WI38 (cell line): ENCODE results near the gene SCEL.

Experiments used
- H3K4me3 ChIP-seq: 2 replicates; pipeline ENCODE4 v1.5.1; 2011; ENCODE audit warnings: low read depth, mild to moderate bottlenecking, control low read depth, low read length
- TF ChIP-seq, protein P1 (sequence below): IDR thresholded peaks from 2 replicates; pipeline ENCODE4 v1.5.1; 2012; ENCODE audit warnings: low read depth, mild to moderate bottlenecking, control low read depth, low read length

The SCEL gene

GRCh38 chr13:77544355-77544754 is 8.8 kb downstream of the SCEL start:
- no peak overlapping the region for H3K4me3 ChIP-seq
- TF ChIP-seq, protein P1, sequence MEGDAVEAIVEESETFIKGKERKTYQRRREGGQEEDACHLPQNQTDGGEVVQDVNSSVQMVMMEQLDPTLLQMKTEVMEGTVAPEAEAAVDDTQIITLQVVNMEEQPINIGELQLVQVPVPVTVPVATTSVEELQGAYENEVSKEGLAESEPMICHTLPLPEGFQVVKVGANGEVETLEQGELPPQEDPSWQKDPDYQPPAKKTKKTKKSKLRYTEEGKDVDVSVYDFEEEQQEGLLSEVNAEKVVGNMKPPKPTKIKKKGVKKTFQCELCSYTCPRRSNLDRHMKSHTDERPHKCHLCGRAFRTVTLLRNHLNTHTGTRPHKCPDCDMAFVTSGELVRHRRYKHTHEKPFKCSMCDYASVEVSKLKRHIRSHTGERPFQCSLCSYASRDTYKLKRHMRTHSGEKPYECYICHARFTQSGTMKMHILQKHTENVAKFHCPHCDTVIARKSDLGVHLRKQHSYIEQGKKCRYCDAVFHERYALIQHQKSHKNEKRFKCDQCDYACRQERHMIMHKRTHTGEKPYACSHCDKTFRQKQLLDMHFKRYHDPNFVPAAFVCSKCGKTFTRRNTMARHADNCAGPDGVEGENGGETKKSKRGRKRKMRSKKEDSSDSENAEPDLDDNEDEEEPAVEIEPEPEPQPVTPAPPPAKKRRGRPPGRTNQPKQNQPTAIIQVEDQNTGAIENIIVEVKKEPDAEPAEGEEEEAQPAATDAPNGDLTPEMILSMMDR = no peak

GRCh38 chr13:77544758-77545338 is 9.3 kb downstream of the SCEL start:
- H3K4me3 ChIP-seq = no peak overlapping the region
- TF ChIP-seq, protein P1 = no peak

DNA sequence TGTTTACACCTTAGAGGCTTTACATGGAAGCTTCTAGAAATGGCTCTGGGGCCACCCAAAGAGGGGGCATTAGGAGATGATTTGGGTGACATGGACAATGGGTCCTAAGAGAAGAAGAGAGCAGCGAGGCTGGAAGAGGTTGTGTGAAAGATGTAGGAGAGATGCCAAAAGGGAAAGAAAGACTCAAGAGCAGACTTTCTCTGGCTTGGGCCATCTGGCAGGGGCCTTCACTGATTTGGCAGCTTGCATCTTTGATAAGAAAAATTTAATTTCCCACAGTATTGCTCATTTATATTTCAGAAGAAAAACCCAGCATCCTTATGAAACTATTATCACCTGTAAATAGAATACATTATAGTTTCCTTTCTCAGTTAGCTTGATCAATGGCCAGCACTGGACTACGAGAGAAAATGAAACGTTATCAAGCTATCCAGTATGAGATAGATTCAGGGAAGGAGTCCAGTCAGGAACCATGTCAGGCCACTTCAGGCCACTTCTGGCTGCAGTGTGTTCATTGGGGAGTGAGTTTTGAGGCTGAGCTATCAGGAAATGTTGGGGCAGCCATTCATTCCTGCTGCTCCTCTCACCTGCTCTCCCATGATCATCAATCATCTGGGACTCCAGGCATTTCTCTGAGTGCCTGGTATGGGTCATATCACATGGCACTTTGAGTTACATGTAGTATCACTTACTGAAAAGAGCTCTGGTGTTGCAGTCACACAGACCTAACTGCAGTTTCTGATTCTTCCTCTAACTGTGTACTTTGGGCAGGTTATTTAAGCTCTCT is 10.3 kb downstream of the SCEL start:
- TF ChIP-seq, protein P1 = no peak
- no peak overlapping the region for H3K4me3 ChIP-seq

- TF ChIP-seq, protein P1 = no peak
- H3K4me3 ChIP-seq = no peak overlapping the region
These were observed 12.6 kb downstream of the SCEL start for GRCh38 chr13:77548095-77548494.

DNA sequence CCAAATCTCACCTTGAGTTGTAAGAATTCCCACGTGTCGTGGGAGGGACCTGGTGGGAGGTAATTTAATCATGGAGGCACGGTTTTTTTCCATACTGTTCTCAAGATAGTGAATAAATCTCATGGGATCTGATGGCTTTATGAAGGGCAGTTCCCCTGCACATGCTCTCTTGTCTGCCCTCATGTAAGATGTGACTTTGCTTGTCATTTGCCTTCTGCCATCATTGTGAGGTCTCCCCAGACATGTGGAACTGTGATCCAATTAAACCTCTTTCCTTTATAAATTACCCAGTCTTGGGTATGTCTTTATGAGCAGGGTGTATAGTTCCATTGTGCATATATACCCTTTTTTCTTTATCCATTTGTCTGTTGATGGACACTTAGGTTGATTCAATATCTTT is 13.1 kb downstream of the SCEL start:
- TF ChIP-seq, protein P1 = no peak
- no peak overlapping the region for H3K4me3 ChIP-seq

GRCh38 chr13:77554069-77554468 is 18.6 kb downstream of the SCEL start:
- TF ChIP-seq, protein P1 = no peak
- H3K4me3 ChIP-seq = no peak overlapping the region

- H3K4me3 ChIP-seq = no peak overlapping the region
- TF ChIP-seq, protein P1 = no peak
These were observed 19.7 kb downstream of the SCEL start for GRCh38 chr13:77555246-77555645.
